ENCODE measurements around the gene ABTB2. TPM values are rescaled to one million over a fixed set of nuclear protein-coding genes. Genes with fewer than 3 reads are reported as not detected.

ABTB2 gene
- total and polyA plus RNA-seq, 2 experiments from 2014 or later = 12.4 to 14.3 TPM

DNA sequence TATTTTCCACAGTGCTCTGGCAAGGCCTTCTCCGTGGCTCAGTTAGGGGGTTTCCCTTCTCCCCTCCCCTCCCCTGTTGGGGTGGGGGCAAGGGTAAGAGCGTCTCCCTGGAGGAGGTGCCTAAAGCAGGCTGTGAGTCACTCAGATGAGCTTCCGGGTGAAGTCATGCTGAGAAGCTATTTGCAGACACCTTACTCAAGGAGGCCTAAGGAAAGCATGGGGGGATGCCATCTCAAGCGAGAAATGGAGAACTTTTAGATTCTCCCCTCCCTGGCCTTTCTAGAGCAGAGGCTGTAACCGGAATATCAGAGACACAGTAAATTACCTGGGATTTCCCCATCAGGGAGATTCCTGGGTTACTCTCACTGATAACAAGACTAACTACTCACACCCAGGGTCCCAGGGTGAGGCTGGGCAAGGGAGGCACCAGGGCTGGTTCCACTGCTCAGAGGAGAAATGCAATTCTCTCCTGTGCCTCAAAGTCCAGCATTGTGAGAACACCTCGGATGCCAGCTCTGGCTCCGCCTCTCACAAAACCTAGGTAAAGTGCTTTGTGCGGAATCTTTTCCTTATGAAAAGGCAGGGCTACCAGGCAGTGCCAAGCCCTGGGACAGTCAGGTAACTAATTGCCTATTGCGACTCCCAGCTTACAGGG lies 123.6 kb downstream of the ABTB2 start:
- H4K20me1 ChIP-seq (ENCODE audit: insufficient read depth, poor library complexity, severe bottlenecking) = no peaks in the 10 kb centered on the region
- no peak overlapping the region for H2AFZ ChIP-seq
- peaks cover 15% of the 10 kb centered on the region for H3K79me2 ChIP-seq
- H3K27ac ChIP-seq = peak overlapping the region; percentile 72
- no peaks in the 10 kb centered on the region for H3K9me3 ChIP-seq (ENCODE audit: low read depth)
- no peak overlapping the region for H3K4me3 ChIP-seq
- no peaks in the 10 kb centered on the region for H3K36me3 ChIP-seq (replicated peaks; ENCODE audit: insufficient read depth, low read depth)
- H3K27me3 ChIP-seq = no peaks in the 10 kb centered on the region
- H3K9me2 ChIP-seq (replicated peaks; ENCODE audit: insufficient read depth) = no peaks in the 10 kb centered on the region
- H3K4me1 ChIP-seq (ENCODE audit: insufficient read depth) = peaks cover 17% of the 10 kb centered on the region
- no peak for TF ChIP-seq EZH2 (IDR thresholded peaks at IDR 0.05; ENCODE audit: borderline replicate concordance)
- no peak for TF ChIP-seq EZH2phosphoT487 (IDR thresholded peaks at IDR 0.05; ENCODE audit: low read depth, severe bottlenecking, unreplicated experiment)
- TF ChIP-seq CTCF (IDR thresholded peaks at IDR 0.05; ENCODE audit: poor library complexity) = no peak
- peak overlapping the region; percentile 23 for H3K4me2 ChIP-seq
- 60% methylated on average over 9 of the region's 9 CpGs for WGBS (ENCODE audit: low lambda C conversion rate, missing lambda C conversion rate)
- peak; percentile 78 for DNase-seq (ENCODE audit: low spot score)

DNA sequence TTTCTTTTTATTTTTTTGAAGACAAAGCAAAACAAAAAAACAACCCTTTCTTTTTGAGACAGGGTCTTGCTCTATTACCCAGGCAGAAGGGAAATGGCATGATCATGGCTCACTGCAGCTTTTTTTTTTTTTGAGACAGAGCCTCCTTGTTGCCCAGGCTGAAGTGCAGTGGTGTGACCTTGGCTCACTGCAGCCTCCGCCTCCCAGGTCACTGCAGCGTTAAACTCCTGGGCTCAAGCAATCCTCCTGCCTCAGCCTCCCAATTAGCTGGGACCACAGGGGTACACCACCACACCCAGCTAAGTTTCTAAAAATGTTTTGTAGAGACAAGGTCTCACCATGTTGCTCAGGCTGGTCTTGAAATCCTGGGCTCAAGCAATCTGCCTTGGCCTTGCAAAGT lies 124.6 kb downstream of the ABTB2 start:
- no peak for TF ChIP-seq CTCF (IDR thresholded peaks at IDR 0.05; ENCODE audit: poor library complexity)
- no peak for TF ChIP-seq EZH2phosphoT487 (IDR thresholded peaks at IDR 0.05; ENCODE audit: low read depth, severe bottlenecking, unreplicated experiment)
- no peak for TF ChIP-seq EZH2 (IDR thresholded peaks at IDR 0.05; ENCODE audit: borderline replicate concordance)
- Histone ChIP-seq H3K4me3 (no peak overlapping the region), H3K9me2 (replicated peaks; ENCODE audit: insufficient read depth) (no peaks in the 10 kb centered on the region), H3K4me1 (ENCODE audit: insufficient read depth) (peaks cover 17% of the 10 kb centered on the region), H3K27me3 (no peaks in the 10 kb centered on the region), H3K9me3 (ENCODE audit: low read depth) (no peaks in the 10 kb centered on the region), H3K36me3 (replicated peaks; ENCODE audit: insufficient read depth, low read depth) (no peaks in the 10 kb centered on the region), H3K4me2 (no peak overlapping the region), H2AFZ (no peak overlapping the region), H3K27ac (no peak overlapping the region), H4K20me1 (ENCODE audit: insufficient read depth, poor library complexity, severe bottlenecking) (no peaks in the 10 kb centered on the region), H3K79me2 (peaks cover 15% of the 10 kb centered on the region)
- 90% methylated on average over 2 of the region's 2 CpGs for WGBS (ENCODE audit: low lambda C conversion rate, missing lambda C conversion rate)
- no peak for DNase-seq (ENCODE audit: low spot score)

DNA sequence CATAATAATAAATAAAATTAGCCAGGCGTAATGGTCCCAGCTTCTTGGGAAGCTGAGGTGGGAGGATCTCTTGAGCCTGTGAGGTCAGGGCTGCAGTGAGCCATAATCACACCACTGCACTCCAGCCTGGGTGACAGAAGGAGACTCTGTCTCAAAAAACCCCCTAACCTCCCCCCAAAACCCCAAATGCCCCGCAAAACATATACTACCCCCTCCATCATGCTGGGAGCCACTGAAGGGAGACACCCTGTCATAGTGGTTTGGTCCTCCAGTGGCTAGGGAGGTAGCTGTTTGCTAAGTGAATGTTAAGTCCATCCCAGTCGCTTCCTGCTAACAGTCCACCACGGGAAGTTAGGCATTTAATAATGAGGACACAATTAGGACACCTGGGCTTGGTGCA lies 125.0 kb downstream of the ABTB2 start:
- Histone ChIP-seq H4K20me1 (ENCODE audit: insufficient read depth, poor library complexity, severe bottlenecking) (no peaks in the 10 kb centered on the region), H3K27me3 (no peaks in the 10 kb centered on the region), H3K36me3 (replicated peaks; ENCODE audit: insufficient read depth, low read depth) (no peaks in the 10 kb centered on the region), H3K9me2 (replicated peaks; ENCODE audit: insufficient read depth) (no peaks in the 10 kb centered on the region), H3K79me2 (peaks cover 15% of the 10 kb centered on the region), H3K4me2 (no peak overlapping the region), H3K27ac (no peak overlapping the region), H2AFZ (no peak overlapping the region), H3K4me1 (ENCODE audit: insufficient read depth) (peaks cover 17% of the 10 kb centered on the region), H3K9me3 (ENCODE audit: low read depth) (no peaks in the 10 kb centered on the region), H3K4me3 (no peak overlapping the region)
- DNase-seq (ENCODE audit: low spot score) = no peak
- 93% methylated on average over 4 of the region's 4 CpGs for WGBS (ENCODE audit: low lambda C conversion rate, missing lambda C conversion rate)
- TF ChIP-seq EZH2phosphoT487 (IDR thresholded peaks at IDR 0.05; ENCODE audit: low read depth, severe bottlenecking, unreplicated experiment) (no peak), CTCF (IDR thresholded peaks at IDR 0.05; ENCODE audit: poor library complexity) (no peak), EZH2 (IDR thresholded peaks at IDR 0.05; ENCODE audit: borderline replicate concordance) (no peak)
